Prostate gland (tissue), 2 donors: Measurements from ENCODE around the gene ABCA6. TPM values are rescaled to one million over a fixed set of nuclear protein-coding genes. Genes with fewer than 3 reads are reported as not detected.

Source experiments
- DNase-seq: peaks from one replicate; pipeline ENCODE4 v3.0.0-alpha.2; 2019; ENCODE audit warnings: low spot score
- H3K27ac ChIP-seq, 2 donors: fragments of 200-600 bp; sonication (generic); 2 replicates each; pipeline ENCODE4 v1.5.1; 2017 to 2019
- H3K27me3 ChIP-seq: fragments of 200-600 bp; sonication (generic); replicated peaks from 2 replicates; pipeline ENCODE4 v1.5.1; 2019; ENCODE audit not compliant: insufficient read depth
- H3K36me3 ChIP-seq, 2 donors: fragments of 200-600 bp; sonication (generic); 1 replicate in 1 of 2; 2 replicates in 1 of 2; pipeline versions ENCODE4 v1.5.1 to v1.8.1; 2017 to 2019
- H3K4me1 ChIP-seq: fragments of 200-600 bp; sonication (generic); replicated peaks from 2 replicates; pipeline ENCODE4 v1.5.1; 2019
- H3K4me3 ChIP-seq, 2 donors: fragments of 200-600 bp; sonication (generic); 2 replicates each; pipeline ENCODE4 v1.5.1; 2017 to 2019
- H3K9me3 ChIP-seq: fragments of 200-600 bp; sonication (generic); 2 replicates; pipeline ENCODE4 v1.5.1; 2017
- CTCF ChIP-seq, 4 experiments: fragments of 200-600 bp in 2 of 4; fragments of 450-650 bp in 2 of 4; sonication (generic) in 2 of 4; IDR thresholded peaks; 1 replicate in 3 of 4; 2 replicates in 1 of 4; pipeline ENCODE4 v1.5.1; 2016 to 2019; ENCODE audit warnings: antibody characterized with exemption in 4 of 4, mild to moderate bottlenecking in 2 of 4, moderate library complexity in 2 of 4
- POLR2A ChIP-seq: fragments of 450-650 bp; IDR thresholded peaks from one replicate; pipeline ENCODE4 v1.6.1; 2016; ENCODE audit warnings: antibody characterized with exemption, mild to moderate bottlenecking
- POLR2AphosphoS5 ChIP-seq: sonication (generic); formaldehyde crosslinking; IDR thresholded peaks from one replicate; pipeline ENCODE4 v1.6.1; 2017; ENCODE audit warnings: antibody characterized with exemption
- WGBS: methylation state at CpG from one replicate; pipeline ENCODE4 v1.1.5; 2018; 5-methylcytosine and 5-hydroxymethylcytosine counted together
- intact Hi-C: fragments of 100-400 bp; cut with DNase I; formaldehyde crosslinking; loops from one replicate; pipeline ENCODE4 v1.14.2; 2022
- total RNA-seq, 2 donors: library from RNA; depleted of rRNA; stranded (reverse); fragments of >200 nt; gene quantifications; one replicate each; pipeline ENCODE4 v1.1.0, GENCODE V29; 2016

Gene ABCA6
- total RNA-seq, 2 donors from 2014 or later, result 3.2 to 10.1 TPM

GRCh38 chr17:69117855-69118784 is 23.6 kb downstream of the ABCA6 start:
- Histone ChIP-seq H3K9me3 (no peaks in the 10 kb centered on the region), H3K4me3 (no peak overlapping the region), H3K36me3 (no peaks in the 10 kb centered on the region), H3K27me3 (no peaks in the 10 kb centered on the region), H3K27ac (no peak overlapping the region), H3K4me1 (no peaks in the 10 kb centered on the region)
- no peak for DNase-seq
- no peak for TF ChIP-seq POLR2AphosphoS5
- TF ChIP-seq POLR2A, result no peak
- TF ChIP-seq CTCF (IDR thresholded peaks at IDR 0.05), result no peak
- intact Hi-C loops, result no loop called here
- 26% methylated on average over 2 of the region's 2 CpGs for WGBS

GRCh38 chr17:69111794-69112193 is 29.9 kb downstream of the ABCA6 start:
- intact Hi-C loops, result no loop called here
- Histone ChIP-seq H3K4me3 (no peak overlapping the region), H3K4me1 (no peaks in the 10 kb centered on the region), H3K36me3 (no peaks in the 10 kb centered on the region), H3K9me3 (no peaks in the 10 kb centered on the region), H3K27me3 (no peaks in the 10 kb centered on the region), H3K27ac (no peak overlapping the region)
- 76% methylated on average over 1 of the region's 1 CpG for WGBS
- DNase-seq, result no peak
- no peak for TF ChIP-seq POLR2AphosphoS5
- TF ChIP-seq POLR2A, result no peak
- TF ChIP-seq CTCF (IDR thresholded peaks at IDR 0.05), result no peak

- H3K36me3 ChIP-seq, result no peaks in the 10 kb centered on the region
- 83% methylated on average over 10 of the region's 10 CpGs for WGBS
- no peak for DNase-seq
- intact Hi-C loops, result no loop called here
- H3K27ac ChIP-seq, result no peak overlapping the region
- TF ChIP-seq CTCF (IDR thresholded peaks at IDR 0.05), result no peak
- TF ChIP-seq POLR2AphosphoS5, result no peak
- no peak for TF ChIP-seq POLR2A
- no peak overlapping the region for H3K4me3 ChIP-seq
- H3K9me3 ChIP-seq, result no peaks in the 10 kb centered on the region
- H3K4me1 ChIP-seq, result no peaks in the 10 kb centered on the region
- no peaks in the 10 kb centered on the region for H3K27me3 ChIP-seq
Observed at GRCh38 chr17:69105907-69106730, 35.6 kb downstream of the ABCA6 start.

GRCh38 chr17:69103557-69104233 is 38.0 kb downstream of the ABCA6 start:
- no peak overlapping the region for H3K27ac ChIP-seq
- intact Hi-C loops, result no loop called here
- no peak for TF ChIP-seq CTCF (IDR thresholded peaks at IDR 0.05)
- TF ChIP-seq POLR2AphosphoS5, result no peak
- H3K4me1 ChIP-seq, result no peaks in the 10 kb centered on the region
- 74% methylated on average over 9 of the region's 9 CpGs for WGBS
- no peak overlapping the region for H3K4me3 ChIP-seq
- no peak for DNase-seq
- H3K27me3 ChIP-seq, result no peaks in the 10 kb centered on the region
- no peaks in the 10 kb centered on the region for H3K9me3 ChIP-seq
- no peaks in the 10 kb centered on the region for H3K36me3 ChIP-seq
